SU-DHL-6 (cell line): Measurements from ENCODE around the gene WDR81.

Source experiments
- EZH2phosphoT487 ChIP-seq: fragments of 200-600 bp; sonication (generic), shearing (Covaris generic); conservative IDR thresholded peaks from 2 replicates; pipeline ENCODE4 v1.6.1; 2018; ENCODE audit warnings: mild to moderate bottlenecking, antibody characterized with exemption, low read length, moderate library complexity, mixed read lengths
- TF ChIP-seq, protein P1 (sequence below): fragments of 200-600 bp; sonication (generic); IDR thresholded peaks from one replicate; pipeline ENCODE4 v1.5.1; 2017; ENCODE audit warnings: antibody characterized with exemption, mild to moderate bottlenecking, low read length, moderate library complexity; ENCODE audit not compliant: insufficient read depth, poor library complexity, severe bottlenecking

DNA sequence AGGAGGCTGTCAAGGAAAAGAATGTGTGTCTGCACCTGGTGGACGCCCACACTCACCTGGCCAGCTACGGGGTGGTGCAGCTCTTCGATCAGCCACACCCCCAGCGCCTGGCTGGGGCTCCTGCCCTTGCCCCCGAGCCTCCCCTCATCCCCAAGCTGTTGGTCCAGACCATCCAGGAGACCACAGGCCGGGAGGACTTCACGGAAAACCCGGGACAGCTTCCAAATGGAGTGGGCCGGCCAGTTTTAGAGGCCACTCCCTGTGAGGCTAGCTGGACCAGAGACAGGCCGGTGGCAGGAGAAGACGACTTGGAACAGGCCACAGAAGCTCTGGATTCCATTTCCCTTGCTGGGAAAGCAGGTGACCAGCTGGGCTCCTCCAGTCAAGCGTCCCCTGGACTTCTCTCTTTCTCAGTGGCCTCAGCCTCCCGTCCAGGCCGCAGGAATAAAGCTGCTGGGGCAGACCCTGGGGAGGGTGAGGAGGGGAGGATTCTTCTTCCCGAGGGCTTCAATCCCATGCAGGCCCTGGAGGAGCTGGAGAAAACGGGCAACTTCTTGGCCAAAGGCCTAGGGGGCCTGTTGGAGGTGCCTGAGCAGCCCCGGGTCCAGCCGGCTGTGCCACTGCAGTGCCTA, 2.2 kb downstream of the WDR81 start:
- TF ChIP-seq, protein P1, sequence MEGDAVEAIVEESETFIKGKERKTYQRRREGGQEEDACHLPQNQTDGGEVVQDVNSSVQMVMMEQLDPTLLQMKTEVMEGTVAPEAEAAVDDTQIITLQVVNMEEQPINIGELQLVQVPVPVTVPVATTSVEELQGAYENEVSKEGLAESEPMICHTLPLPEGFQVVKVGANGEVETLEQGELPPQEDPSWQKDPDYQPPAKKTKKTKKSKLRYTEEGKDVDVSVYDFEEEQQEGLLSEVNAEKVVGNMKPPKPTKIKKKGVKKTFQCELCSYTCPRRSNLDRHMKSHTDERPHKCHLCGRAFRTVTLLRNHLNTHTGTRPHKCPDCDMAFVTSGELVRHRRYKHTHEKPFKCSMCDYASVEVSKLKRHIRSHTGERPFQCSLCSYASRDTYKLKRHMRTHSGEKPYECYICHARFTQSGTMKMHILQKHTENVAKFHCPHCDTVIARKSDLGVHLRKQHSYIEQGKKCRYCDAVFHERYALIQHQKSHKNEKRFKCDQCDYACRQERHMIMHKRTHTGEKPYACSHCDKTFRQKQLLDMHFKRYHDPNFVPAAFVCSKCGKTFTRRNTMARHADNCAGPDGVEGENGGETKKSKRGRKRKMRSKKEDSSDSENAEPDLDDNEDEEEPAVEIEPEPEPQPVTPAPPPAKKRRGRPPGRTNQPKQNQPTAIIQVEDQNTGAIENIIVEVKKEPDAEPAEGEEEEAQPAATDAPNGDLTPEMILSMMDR = no peak
- TF ChIP-seq EZH2phosphoT487 = no peak
